Measurements from ENCODE around the gene PPFIBP2. TPM values are rescaled to one million over a fixed set of nuclear protein-coding genes. Genes with fewer than 3 reads are reported as not detected.

PPFIBP2 gene
- total RNA-seq, 1 experiment from 2014 or later: 5.7 TPM

GRCh38 chr11:7564803-7565202 is 51.0 kb downstream of the PPFIBP2 start:
- Histone ChIP-seq H3K36me3 (ENCODE audit: control insufficient read depth in 1 of 2, insufficient read depth in 2 of 2, low read length in 2 of 2) (no peaks in the 10 kb centered on the region), H3K4me2 (ENCODE audit: low read length) (no peak overlapping the region), H3K27me3 (ENCODE audit: insufficient read depth, low read length) (no peaks in the 10 kb centered on the region), H3K9me3 (ENCODE audit: control insufficient read depth in 1 of 2, insufficient read depth in 1 of 2, low read depth in 1 of 2, low read length in 2 of 2) (no peaks in the 10 kb centered on the region), H3K9ac (ENCODE audit: low read length) (no peak overlapping the region), H3K9me2 (ENCODE audit: insufficient read depth) (no peaks in the 10 kb centered on the region), H2AFZ (ENCODE audit: low read depth, low read length, poor library complexity, severe bottlenecking) (no peak overlapping the region), H3K27ac (ENCODE audit: low read depth, low read length) (no peak overlapping the region), H3K79me2 (ENCODE audit: insufficient read depth, low read length) (no peaks in the 10 kb centered on the region), H3K4me3 (replicated peaks in 1 of 2; ENCODE audit: low read depth in 1 of 2, low read length in 2 of 2) (no peak overlapping the region), H4K20me1 (ENCODE audit: insufficient read depth) (no peaks in the 10 kb centered on the region), H3K4me1 (ENCODE audit: control insufficient read depth in 1 of 2, insufficient read depth in 2 of 2, low read length in 2 of 2) (no peaks in the 10 kb centered on the region)
- DNase-seq (ENCODE audit: low read depth, low spot score) (no peak), ATAC-seq (no peak)
- intact Hi-C loops (cut with micrococcal nuclease): no loop called here
- POLR2A ChIA-PET: no interaction called here
- RAD21 ChIA-PET (ENCODE audit: low non-redundant PET in 1 of 2, low total read pairs in 2 of 2, uncharacterized antibody in 2 of 2, unreplicated experiment in 2 of 2): no interaction called here
- BruUV-seq (replicated peaks): no TSS peak
- CTCF ChIA-PET: no interaction called here
- no peak for TF ChIP-seq TCF7L2 (IDR thresholded peaks at IDR 0.05; ENCODE audit: borderline replicate concordance, extremely low read depth, insufficient read depth, insufficient read length)
- no peak for TF ChIP-seq POLR2A (IDR thresholded peaks at IDR 0.05; ENCODE audit: borderline replicate concordance, extremely low read depth, insufficient read depth, insufficient read length)
- TF ChIP-seq EZH2 (IDR thresholded peaks at IDR 0.05): no peak
- TF ChIP-seq ZFX (IDR thresholded peaks at IDR 0.05): no peak
- no peak for TF ChIP-seq FOSL1 (IDR thresholded peaks at IDR 0.05; ENCODE audit: low read depth)
- TF ChIP-seq, protein P1, sequence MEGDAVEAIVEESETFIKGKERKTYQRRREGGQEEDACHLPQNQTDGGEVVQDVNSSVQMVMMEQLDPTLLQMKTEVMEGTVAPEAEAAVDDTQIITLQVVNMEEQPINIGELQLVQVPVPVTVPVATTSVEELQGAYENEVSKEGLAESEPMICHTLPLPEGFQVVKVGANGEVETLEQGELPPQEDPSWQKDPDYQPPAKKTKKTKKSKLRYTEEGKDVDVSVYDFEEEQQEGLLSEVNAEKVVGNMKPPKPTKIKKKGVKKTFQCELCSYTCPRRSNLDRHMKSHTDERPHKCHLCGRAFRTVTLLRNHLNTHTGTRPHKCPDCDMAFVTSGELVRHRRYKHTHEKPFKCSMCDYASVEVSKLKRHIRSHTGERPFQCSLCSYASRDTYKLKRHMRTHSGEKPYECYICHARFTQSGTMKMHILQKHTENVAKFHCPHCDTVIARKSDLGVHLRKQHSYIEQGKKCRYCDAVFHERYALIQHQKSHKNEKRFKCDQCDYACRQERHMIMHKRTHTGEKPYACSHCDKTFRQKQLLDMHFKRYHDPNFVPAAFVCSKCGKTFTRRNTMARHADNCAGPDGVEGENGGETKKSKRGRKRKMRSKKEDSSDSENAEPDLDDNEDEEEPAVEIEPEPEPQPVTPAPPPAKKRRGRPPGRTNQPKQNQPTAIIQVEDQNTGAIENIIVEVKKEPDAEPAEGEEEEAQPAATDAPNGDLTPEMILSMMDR (IDR thresholded peaks at IDR 0.05 in 2 of 3, conservative IDR thresholded peaks at IDR 0.05 in 1 of 3; ENCODE audit: borderline replicate concordance in 1 of 3, insufficient read depth in 1 of 3, low read depth in 2 of 3, low read length in 2 of 3): no peak
- TF ChIP-seq MAX (IDR thresholded peaks at IDR 0.05): no peak
- TF ChIP-seq REST (IDR thresholded peaks at IDR 0.05; ENCODE audit: low read depth): no peak
- no peak for TF ChIP-seq YY1 (IDR thresholded peaks at IDR 0.05; ENCODE audit: extremely low read depth, insufficient replicate concordance, low read depth, low read length)
- TF ChIP-seq EZH2phosphoT487 (IDR thresholded peaks at IDR 0.05; ENCODE audit: borderline replicate concordance): no peak
- TF ChIP-seq JUND (IDR thresholded peaks at IDR 0.05): no peak
- TF ChIP-seq, protein P2, sequence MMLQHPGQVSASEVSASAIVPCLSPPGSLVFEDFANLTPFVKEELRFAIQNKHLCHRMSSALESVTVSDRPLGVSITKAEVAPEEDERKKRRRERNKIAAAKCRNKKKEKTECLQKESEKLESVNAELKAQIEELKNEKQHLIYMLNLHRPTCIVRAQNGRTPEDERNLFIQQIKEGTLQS (IDR thresholded peaks at IDR 0.05): no peak
- no peak for TF ChIP-seq EGR1 (IDR thresholded peaks at IDR 0.05; ENCODE audit: low read depth)
- no peak for TF ChIP-seq ZNF274 (IDR thresholded peaks at IDR 0.05; ENCODE audit: low read depth, low read length)
- TF ChIP-seq RAD21 (IDR thresholded peaks at IDR 0.05; ENCODE audit: low read depth): no peak
- no peak for TF ChIP-seq SRF (IDR thresholded peaks at IDR 0.05; ENCODE audit: low read depth)
- TF ChIP-seq, protein P3, sequence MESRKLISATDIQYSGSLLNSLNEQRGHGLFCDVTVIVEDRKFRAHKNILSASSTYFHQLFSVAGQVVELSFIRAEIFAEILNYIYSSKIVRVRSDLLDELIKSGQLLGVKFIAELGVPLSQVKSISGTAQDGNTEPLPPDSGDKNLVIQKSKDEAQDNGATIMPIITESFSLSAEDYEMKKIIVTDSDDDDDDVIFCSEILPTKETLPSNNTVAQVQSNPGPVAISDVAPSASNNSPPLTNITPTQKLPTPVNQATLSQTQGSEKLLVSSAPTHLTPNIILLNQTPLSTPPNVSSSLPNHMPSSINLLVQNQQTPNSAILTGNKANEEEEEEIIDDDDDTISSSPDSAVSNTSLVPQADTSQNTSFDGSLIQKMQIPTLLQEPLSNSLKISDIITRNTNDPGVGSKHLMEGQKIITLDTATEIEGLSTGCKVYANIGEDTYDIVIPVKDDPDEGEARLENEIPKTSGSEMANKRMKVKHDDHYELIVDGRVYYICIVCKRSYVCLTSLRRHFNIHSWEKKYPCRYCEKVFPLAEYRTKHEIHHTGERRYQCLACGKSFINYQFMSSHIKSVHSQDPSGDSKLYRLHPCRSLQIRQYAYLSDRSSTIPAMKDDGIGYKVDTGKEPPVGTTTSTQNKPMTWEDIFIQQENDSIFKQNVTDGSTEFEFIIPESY (IDR thresholded peaks at IDR 0.05; ENCODE audit: extremely low read depth, insufficient replicate concordance, low read length): no peak
- no peak for TF ChIP-seq CBX3 (IDR thresholded peaks at IDR 0.05; ENCODE audit: low read depth)
- TF ChIP-seq SIN3A (IDR thresholded peaks at IDR 0.05; ENCODE audit: low read depth): no peak
- no peak for TF ChIP-seq SP1 (IDR thresholded peaks at IDR 0.05; ENCODE audit: low read depth)

Data from HCT116 (cell line).